Measurements from ENCODE around the gene ZNF593OS. TPM values are rescaled to one million over a fixed set of nuclear protein-coding genes. Genes with fewer than 3 reads are reported as not detected.

ZNF593OS gene
- polyA plus RNA-seq, 1 experiment, result not detected

DNA sequence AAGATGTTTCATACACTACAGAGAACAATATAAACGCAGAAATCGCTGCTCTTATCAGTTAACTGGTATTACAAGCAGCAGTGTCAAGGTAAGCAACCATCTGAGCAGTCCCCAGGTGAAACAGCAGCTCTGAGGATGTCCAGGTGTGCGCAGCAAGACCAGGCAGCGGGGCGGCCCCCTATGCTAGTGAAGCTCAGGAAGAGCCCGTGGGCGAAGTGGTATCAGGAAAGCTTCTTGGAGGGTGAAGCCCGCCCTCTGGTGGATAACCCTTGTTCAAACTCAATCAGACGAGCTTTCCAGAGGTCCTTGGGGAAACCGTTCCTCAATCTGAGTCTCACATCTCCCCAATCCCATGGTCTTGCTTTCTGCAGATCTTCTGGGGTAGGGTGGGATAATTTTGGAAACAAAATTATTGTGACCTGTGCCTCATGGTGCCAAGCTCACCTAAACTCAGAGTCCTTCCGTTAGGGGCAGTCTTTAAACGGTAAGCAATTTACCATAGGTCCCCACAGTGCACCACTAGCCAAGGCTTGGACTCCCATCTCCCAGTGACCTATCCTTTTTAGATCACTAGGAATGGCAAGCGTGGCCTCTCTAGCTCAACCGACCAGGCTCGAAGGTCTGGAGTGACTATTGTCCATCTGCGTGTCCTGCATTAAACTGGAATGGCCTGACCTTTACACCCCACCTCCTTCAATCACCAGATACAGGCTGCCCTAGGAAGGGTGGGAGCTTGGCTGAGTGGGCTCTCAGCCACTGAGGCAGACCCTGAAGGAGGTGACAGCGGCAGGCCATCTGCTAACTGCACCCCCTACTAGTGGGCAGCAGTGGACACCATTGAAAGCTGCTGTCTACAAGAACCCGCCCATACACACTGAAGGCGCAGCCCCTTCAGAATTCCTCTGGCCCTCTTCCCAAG lies 26.3 kb downstream of the ZNF593OS start:
- ChIA-PET POLR2A (interaction anchor here (0.5 to 1.3 kb wide), 3 partner anchors 15 to 109 kb away, joined by 3 to 6 read pairs (median 3); partner anchors contain the start of gene PDIK1L), CTCF (interaction anchor here (0.5 to 6.2 kb wide), 35 partner anchors 10 to 1205 kb away, joined by 3 to 65 read pairs (median 6); partner anchors contain the start of genes CATSPER4, CEP85 and PDIK1L)
- peak; percentile 61 for DNase-seq (ENCODE audit: low read depth, low spot score)
- Histone ChIP-seq H3K27ac (ENCODE audit: low read depth, low read length) (no peak overlapping the region), H3K9me3 (ENCODE audit: control insufficient read depth, insufficient read depth, low read length) (no peaks in the 10 kb centered on the region), H3K4me3 (ENCODE audit: low read depth, low read length) (no peak overlapping the region), H3K27me3 (ENCODE audit: control insufficient read depth, insufficient read depth, low read length) (peaks cover 12% of the 10 kb centered on the region)
- TF ChIP-seq, protein P1, sequence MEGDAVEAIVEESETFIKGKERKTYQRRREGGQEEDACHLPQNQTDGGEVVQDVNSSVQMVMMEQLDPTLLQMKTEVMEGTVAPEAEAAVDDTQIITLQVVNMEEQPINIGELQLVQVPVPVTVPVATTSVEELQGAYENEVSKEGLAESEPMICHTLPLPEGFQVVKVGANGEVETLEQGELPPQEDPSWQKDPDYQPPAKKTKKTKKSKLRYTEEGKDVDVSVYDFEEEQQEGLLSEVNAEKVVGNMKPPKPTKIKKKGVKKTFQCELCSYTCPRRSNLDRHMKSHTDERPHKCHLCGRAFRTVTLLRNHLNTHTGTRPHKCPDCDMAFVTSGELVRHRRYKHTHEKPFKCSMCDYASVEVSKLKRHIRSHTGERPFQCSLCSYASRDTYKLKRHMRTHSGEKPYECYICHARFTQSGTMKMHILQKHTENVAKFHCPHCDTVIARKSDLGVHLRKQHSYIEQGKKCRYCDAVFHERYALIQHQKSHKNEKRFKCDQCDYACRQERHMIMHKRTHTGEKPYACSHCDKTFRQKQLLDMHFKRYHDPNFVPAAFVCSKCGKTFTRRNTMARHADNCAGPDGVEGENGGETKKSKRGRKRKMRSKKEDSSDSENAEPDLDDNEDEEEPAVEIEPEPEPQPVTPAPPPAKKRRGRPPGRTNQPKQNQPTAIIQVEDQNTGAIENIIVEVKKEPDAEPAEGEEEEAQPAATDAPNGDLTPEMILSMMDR (IDR thresholded peaks at IDR 0.05; ENCODE audit: low read depth, low read length), result peak; percentile 78

DNA sequence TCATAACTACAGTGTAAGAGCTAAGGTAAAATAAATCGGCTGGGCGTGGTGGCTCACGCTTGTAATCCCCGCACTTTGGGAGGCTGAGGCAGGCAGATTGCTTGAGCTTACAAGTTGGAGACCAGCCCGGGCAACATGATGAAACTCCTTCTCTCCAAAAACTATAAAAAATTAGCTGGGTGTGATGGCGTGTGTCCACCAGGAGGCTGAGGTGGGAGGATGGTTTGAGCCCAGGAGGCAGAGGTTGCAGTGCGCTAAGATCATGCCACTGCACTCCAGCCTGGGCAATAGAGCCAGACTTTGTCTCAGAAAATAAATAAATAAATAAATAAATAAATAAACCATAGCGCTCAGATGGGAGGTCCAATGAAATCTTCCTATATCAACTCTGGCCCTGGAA lies 29.5 kb downstream of the ZNF593OS start:
- ChIA-PET CTCF (interaction anchor here (0.7 to 6.2 kb wide), 7 partner anchors 19 to 107 kb away, joined by 3 to 65 read pairs (median 6); no protein-coding TSS in a partner anchor), POLR2A (interaction anchor here (0.7 kb wide), 1 partner anchor 388 kb away, joined by 6 read pairs; no protein-coding TSS in a partner anchor)
- DNase-seq (ENCODE audit: low read depth, low spot score), result no peak
- no peak overlapping the region for H3K27ac ChIP-seq (ENCODE audit: low read depth, low read length)
- no peaks in the 10 kb centered on the region for H3K9me3 ChIP-seq (ENCODE audit: control insufficient read depth, insufficient read depth, low read length)
- TF ChIP-seq, protein P1 (IDR thresholded peaks at IDR 0.05; ENCODE audit: low read depth, low read length), result peak; percentile 14; the same call in 1 of the 2 replicates
- H3K4me3 ChIP-seq (ENCODE audit: low read depth, low read length), result no peak overlapping the region
- H3K27me3 ChIP-seq (ENCODE audit: control insufficient read depth, insufficient read depth, low read length), result peaks cover 6% of the 10 kb centered on the region

DNA sequence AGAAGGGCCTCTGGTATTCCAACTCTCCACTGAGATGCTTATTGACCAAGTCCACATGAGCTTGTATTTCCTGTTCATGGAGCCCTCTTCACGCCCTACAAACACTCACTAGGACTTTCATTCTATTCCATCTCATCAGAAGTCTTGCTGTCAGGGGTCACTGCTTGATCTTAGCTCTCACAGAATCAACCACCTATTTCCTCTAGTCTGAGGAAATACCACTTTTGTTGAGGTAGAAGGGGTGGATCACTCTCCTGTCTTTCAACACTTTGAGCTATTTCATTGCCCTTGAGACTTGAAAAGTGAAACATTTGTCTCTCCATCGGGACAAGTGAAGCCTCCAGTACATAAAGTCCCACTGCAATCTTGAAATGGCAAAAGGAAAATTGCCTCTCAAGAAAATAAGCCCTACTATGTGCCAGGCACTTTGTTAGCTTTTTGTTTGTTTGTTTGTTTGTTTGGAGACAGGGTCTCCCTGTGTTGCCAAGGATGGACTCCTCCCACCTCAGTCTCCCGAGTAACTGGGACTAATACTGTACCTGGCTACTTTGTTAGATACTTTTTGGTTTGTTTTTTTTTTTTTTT lies 32.6 kb downstream of the ZNF593OS start:
- Histone ChIP-seq H3K27ac (ENCODE audit: low read depth, low read length) (no peak overlapping the region), H3K4me3 (ENCODE audit: low read depth, low read length) (no peak overlapping the region), H3K9me3 (ENCODE audit: control insufficient read depth, insufficient read depth, low read length) (no peaks in the 10 kb centered on the region), H3K27me3 (ENCODE audit: control insufficient read depth, insufficient read depth, low read length) (no peaks in the 10 kb centered on the region)
- POLR2A ChIA-PET, result no interaction called here
- TF ChIP-seq, protein P1 (IDR thresholded peaks at IDR 0.05; ENCODE audit: low read depth, low read length), result no peak
- CTCF ChIA-PET, result interaction anchor here (1.6 kb wide), 1 partner anchor 31 kb away, joined by 6 read pairs; no protein-coding TSS in a partner anchor
- DNase-seq (ENCODE audit: low read depth, low spot score), result no peak

DNA sequence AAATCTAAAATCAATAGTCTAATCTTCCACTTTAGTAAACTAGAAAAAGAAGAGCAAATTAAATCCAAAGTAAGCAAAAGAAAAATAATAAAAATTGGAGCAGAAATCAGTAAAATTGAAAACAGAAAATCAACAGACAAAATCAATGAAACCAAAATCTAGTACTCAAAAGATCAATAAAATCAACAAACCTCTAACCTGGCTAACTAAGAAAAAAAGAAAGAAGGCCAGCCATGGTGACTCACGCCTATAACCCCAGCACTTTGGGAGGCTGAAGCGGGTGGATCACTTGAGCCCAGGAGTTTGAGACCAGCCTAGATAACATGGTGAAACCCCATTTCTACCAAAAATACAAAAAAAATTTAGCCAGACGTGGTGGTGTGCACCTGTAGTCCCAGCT lies 37.2 kb downstream of the ZNF593OS start:
- Histone ChIP-seq H3K4me3 (ENCODE audit: low read depth, low read length) (no peak overlapping the region), H3K9me3 (ENCODE audit: control insufficient read depth, insufficient read depth, low read length) (no peaks in the 10 kb centered on the region), H3K27me3 (ENCODE audit: control insufficient read depth, insufficient read depth, low read length) (peaks cover 10% of the 10 kb centered on the region), H3K27ac (ENCODE audit: low read depth, low read length) (no peak overlapping the region)
- POLR2A ChIA-PET, result no interaction called here
- CTCF ChIA-PET, result no interaction called here
- TF ChIP-seq, protein P1 (IDR thresholded peaks at IDR 0.05; ENCODE audit: low read depth, low read length), result no peak
- no peak for DNase-seq (ENCODE audit: low read depth, low spot score)
